Ovary (tissue), 3 donors: ENCODE data around the gene ESRRG.

Experiments
- EP300 ChIP-seq: sonication (generic); formaldehyde crosslinking; IDR thresholded peaks from one replicate; pipeline ENCODE4 v1.6.1; 2017; ENCODE audit warnings: antibody characterized with exemption
- POLR2A ChIP-seq: fragments of 450-650 bp; IDR thresholded peaks from one replicate; pipeline ENCODE4 v1.6.1; 2017; ENCODE audit warnings: antibody characterized with exemption, mild to moderate bottlenecking, moderate library complexity
- TF ChIP-seq, protein P1 (sequence below), 3 donors: fragments of 450-650 bp in 2 of 3; fragments of 200-600 bp in 1 of 3; IDR thresholded peaks; one replicate each; pipeline versions ENCODE4 v1.5.1 to v1.8.0; 2016 to 2022; ENCODE audit warnings: antibody characterized with exemption in 3 of 3, mild to moderate bottlenecking in 1 of 3
- donor health status: DM: no; HTN: no; CAD: no.

DNA sequence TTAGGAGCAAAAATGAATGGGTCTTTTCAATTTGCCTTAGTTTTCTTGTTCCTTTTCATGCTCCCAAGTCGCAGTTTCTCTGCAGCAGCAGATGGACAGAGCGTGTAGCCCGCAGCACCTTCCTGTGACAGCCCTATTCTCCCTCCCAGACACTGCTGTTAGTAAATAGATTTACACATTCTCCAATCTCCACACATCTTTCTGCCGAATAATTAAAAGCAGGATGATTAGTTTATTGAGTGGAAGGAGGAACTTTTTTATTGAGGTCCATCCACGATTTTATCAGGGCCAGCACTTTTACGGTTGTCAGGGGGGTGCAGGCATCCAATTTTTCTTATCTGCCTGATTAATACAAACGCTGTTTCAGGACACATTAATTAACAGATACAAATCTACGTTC, 201.8 kb downstream of the ESRRG start:
- TF ChIP-seq, protein P1, sequence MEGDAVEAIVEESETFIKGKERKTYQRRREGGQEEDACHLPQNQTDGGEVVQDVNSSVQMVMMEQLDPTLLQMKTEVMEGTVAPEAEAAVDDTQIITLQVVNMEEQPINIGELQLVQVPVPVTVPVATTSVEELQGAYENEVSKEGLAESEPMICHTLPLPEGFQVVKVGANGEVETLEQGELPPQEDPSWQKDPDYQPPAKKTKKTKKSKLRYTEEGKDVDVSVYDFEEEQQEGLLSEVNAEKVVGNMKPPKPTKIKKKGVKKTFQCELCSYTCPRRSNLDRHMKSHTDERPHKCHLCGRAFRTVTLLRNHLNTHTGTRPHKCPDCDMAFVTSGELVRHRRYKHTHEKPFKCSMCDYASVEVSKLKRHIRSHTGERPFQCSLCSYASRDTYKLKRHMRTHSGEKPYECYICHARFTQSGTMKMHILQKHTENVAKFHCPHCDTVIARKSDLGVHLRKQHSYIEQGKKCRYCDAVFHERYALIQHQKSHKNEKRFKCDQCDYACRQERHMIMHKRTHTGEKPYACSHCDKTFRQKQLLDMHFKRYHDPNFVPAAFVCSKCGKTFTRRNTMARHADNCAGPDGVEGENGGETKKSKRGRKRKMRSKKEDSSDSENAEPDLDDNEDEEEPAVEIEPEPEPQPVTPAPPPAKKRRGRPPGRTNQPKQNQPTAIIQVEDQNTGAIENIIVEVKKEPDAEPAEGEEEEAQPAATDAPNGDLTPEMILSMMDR (IDR thresholded peaks at IDR 0.05): no peak
- no peak for TF ChIP-seq POLR2A
- no peak for TF ChIP-seq EP300
